NCI-H748 (cell line): ENCODE measurements around the gene PIAS2.
"Not testable (repeated sequence)": the region's sequence is repeated elsewhere in the genome, so short reads cannot be mapped to it uniquely, and the experiment has no call there.

Experiments
- DNase-seq: peaks from one replicate; lab custom pipeline; 2025; ENCODE audit not compliant: unreplicated experiment; lab: John Stamatoyannopoulos, UW

PIAS2 gene

DNA sequence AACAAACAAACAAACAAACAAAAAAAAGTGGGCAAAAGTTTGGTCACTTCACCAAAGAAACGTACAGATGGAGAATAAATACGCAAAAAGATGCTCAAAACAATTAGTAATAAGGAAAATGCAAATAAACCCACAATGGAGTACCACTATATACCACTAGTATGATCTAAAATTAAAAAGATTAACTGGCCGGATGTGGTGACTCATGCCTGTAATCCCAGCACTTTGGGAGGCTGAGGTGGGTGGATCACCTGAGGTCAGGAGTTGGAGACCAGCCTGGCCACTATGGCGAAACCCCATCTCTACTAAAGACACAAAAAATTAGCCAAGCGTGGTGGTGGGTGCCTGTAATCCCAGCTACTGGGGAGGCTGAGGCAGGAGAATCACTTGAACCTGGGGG is 84.9 kb downstream of the PIAS2 start:
- DNase-seq: not testable (repeated sequence)

DNA sequence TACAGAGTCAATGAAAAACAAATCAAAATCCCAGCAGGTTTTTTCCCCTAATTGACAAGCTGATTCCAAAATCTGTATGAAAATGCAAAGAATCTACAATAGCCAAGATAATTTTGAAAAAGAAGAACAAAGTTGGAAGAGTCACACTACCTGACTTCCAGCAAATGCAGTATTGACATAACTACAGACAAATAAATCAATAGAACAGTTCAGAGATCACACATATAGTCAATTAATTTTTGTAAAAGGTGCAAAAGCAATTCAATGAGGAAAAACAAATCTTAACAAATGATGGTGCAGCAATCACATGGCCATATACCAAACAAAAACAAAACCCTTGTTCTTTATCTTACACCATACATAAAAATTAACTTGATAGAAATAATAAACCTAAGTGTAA is 85.9 kb downstream of the PIAS2 start:
- no peak for DNase-seq

- no peak for DNase-seq
These were observed 86.7 kb downstream of the PIAS2 start for GRCh38 chr18:46830633-46831032.

GRCh38 chr18:46829947-46830346 is 87.4 kb downstream of the PIAS2 start:
- DNase-seq: peak; percentile 15

DNA sequence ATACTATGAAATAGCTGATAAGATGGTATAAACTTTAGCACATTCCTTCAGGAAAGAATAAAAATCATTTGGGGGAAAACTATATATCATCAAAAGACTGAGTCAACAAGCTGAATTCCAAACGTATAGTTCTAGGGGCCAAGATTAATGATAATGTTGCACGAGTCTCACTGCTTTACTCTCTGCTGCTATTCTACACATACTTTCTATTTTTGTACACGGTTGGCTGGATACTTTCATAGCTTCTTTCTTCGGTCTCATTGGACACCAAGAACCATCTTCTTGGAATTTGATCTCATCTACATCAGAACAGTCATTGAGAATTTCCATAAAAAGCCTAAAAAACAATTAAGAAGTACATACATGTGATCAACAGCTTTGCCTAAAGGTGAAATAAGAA is 87.8 kb downstream of the PIAS2 start:
- no peak for DNase-seq

DNA sequence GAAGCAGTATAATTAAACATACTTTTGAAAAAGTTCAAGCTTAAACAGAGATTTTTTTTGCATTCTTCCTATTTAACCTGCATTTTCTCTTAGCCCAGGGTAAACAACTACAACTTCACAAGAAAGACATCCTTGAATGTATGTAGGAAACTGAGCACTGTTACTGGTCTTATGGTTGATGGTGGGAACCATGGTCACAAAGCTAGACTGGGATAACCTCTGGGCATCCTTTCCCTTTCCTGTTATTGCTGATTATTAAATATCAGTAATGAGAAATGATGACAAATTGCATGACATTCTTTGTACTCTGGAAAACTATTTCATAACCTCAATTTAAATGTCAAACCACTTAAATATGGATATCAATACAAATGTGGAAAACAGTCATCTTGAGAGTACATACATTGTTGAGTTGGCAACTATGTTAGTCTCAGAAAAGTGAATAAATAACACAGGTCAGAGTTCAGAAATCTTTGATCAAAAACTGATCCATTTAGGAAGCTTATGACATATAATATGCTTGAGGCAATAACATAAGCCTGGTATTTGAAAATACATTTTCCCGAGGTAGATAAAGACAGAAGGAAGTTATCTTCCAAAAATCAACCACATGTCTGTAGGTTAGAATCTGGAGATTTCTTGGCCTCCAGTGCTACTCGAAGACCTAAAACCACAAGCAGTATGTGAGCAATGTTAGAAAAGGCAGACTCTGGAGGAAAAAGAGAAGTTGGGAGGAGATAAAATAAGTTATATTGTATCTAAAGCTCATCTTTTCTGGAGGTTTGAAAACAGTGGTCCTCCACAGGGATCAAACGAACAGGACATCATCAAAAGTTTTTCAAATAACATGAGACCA is 95.2 kb downstream of the PIAS2 start:
- no peak for DNase-seq

- DNase-seq: no peak
These were observed 96.4 kb downstream of the PIAS2 start for GRCh38 chr18:46820863-46821262.

GRCh38 chr18:46815661-46816060 is 101.6 kb downstream of the PIAS2 start:
- no peak for DNase-seq

DNA sequence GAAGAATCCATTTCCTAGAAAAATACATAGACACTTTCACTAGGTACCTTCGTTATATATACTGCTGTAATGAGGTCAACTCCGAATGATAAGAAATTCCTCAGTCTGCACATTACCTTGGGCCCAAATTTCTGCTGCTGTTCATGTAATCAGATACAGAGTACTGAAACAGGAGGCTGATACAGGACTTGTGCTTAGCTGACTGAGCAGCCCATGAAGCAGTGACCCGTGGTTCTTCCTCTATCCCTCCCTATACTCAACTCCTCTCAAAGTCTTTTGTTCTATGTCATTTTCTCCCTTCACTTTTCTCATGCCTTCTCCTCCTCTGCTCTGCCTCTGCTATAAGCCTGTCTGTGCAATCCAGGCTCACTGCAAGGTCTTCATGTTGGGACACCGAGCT is 102.9 kb downstream of the PIAS2 start:
- no peak for DNase-seq

DNA sequence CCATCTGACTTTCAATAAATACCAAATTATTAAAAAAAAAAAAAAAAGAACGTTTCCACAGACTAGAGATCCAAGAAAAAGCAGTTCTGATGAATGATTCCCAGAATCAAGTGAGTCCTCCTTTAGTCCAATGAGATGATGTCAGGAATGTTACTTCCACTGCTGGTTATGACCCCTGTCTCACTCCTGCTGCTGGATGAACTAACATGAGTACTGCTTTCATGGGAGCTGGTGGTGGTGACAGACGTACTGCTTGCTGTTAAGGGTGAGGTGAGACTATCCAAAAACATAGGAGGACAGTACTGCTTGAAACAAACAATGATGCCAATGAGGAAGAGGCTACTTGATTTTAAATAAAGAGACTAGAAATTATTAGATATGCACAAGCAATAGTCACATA is 105.0 kb downstream of the PIAS2 start:
- no peak for DNase-seq

DNA sequence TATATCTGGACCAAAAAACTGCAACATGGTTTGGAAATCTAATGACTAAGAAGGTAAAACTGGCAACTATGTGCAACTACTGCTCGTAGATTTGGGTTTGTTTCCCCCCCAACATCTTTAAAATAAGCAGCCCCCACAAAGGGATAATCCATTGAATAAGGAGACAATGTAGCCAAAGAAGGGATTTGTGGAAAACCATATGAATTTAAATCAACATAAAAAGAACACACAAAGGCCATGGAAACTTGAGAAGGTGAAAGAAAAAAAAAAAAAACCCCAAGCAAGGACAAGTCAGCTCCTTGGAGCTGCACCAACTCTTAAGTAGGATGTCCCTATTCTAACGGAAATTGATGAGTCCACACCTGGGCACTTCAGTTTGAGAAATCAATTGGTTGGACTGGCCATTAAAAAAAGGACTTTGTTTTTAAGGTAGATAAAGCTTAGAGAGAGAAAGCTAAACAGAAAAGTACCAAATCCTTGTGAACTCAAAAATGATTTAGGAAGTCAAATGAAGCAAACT is 106.8 kb downstream of the PIAS2 start:
- DNase-seq: no peak

- no peak for DNase-seq
These were observed 108.2 kb downstream of the PIAS2 start for GRCh38 chr18:46809145-46809544.

- not testable (repeated sequence) for DNase-seq
These were observed 121.4 kb downstream of the PIAS2 start for GRCh38 chr18:46795945-46796344.

- no peak for DNase-seq
These were observed 122.7 kb downstream of the PIAS2 start for GRCh38 chr18:46794607-46795006.

- peak; percentile 21 for DNase-seq
These were observed 123.7 kb downstream of the PIAS2 start for GRCh38 chr18:46793565-46793964.

- DNase-seq: no peak
These were observed 128.2 kb downstream of the PIAS2 start for GRCh38 chr18:46789088-46789487.

DNA sequence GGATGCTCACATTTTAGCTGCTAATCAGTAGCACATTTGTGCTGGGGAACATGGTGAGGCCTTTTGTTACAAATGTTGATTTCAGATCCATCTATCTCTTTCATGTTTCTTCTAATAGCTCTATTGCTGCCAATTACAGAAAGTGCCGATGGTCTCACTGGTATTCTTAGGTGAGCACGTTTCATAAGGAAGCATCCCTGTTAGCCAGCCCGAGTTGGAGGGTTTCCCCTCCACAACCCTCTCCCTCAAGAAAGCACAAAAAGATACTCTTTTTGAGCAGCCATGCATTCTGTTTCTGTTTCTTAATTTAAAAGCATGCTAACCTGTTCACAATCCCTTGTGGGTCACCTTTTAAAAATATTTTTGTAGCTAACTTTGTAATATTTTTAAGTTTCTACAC is 129.6 kb downstream of the PIAS2 start:
- DNase-seq: no peak

DNA sequence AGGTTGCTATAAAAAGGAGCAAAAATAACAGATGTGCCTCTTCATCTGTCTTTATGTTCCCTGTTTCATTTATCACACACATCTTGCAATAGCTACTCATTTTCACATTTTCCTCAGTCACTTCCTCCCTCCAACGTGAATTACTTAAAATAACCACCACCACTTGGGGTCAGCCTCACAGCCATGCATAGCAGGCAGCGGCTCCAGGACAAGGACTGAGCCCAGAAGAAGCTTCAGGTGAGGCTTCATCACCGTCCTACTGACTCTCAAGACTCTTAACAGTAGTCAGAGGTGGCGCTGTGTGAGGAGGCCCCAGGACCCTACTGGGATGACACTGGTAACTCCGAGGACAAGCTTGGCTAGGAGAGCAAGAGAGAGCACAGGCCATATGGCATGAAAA is 144.9 kb downstream of the PIAS2 start:
- DNase-seq: no peak

- DNase-seq: peak; percentile 16
These were observed 146.2 kb downstream of the PIAS2 start for GRCh38 chr18:46771141-46771540.

GRCh38 chr18:46770708-46771107 is 146.6 kb downstream of the PIAS2 start:
- no peak for DNase-seq

DNA sequence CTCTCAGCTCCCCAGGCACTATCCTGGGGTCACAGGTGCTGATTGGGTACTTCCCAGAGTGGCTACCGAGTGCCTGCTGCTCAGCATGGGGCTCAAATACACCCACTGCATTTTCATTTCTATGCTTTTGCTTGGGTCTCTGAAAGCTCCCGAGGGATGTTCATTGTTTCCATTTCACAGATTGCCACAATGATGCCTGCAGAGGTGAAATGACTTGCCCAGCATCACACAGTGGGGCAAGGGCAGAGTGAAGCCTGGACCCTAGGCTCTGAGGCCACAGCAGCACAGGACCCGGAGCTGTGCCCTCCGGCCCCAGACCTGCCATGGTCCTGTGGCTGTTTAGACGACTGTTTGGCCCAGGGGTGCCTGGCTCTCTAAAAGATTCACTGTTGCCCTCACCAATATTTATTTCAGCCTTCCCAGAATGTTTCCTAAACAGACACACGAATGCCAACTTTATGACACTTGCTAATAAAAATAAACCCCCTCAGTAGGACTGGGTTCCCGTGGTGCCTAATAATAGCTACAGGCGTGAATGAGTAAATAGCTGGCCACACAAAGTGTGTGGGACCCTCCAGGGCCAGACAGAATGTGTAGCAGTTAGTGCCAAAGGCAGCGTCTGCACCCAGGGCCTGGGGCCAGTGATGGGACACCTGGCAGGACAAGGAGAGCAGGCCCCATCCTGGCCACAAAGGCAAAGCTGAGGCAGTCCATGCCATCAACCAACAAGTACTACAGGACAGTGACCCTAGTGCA is 149.0 kb downstream of the PIAS2 start:
- no peak for DNase-seq

DNA sequence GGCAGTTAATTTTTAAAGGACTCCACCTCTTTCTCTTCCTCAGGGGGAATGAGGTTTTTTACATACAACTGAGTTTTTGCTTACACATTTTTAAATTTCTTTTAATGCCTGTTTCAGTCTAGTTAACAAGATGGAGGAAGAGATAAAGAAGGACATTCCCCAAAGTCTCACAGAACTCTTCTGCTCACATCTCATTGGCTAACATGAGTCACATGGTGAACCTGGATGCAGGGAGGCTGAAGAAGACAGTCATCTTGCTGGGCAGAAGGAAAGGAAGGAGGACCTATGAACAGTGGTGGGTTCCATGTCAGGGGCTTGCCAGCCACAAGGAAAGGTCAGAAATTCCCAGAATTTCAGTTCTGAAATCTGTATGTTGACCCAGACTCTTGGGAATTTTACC is 150.1 kb downstream of the PIAS2 start:
- no peak for DNase-seq
